Caco-2 (cell line): Measurements from ENCODE around the gene LMX1A. TPM values are rescaled to one million over a fixed set of nuclear protein-coding genes. Genes with fewer than 3 reads are reported as not detected.

Experiments used
- BruUV-seq: library from RNA; stranded (reverse); fragments of 400-500 nt; replicated peaks from 2 replicates; lab custom pipeline; 2021; lab: Mats Ljungman, UMichigan
- CTCF ChIA-PET: fragments of 300-600 bp; sonication (Branson Sonifier 250); formaldehyde crosslinking; loops from one replicate; lab custom pipeline; 2022; ENCODE audit warnings: antibody characterized with exemption; lab: Charles Lee
- POLR2A ChIA-PET: fragments of 300-600 bp; sonication (Branson Sonifier 250); formaldehyde crosslinking; loops from one replicate; lab custom pipeline; 2022; ENCODE audit warnings: antibody characterized with exemption; lab: Charles Lee
- DNase-seq, 2 experiments: peaks; one replicate each; pipeline versions ENCODE4 v3.0.0 to v3.0.0-alpha.2; 2020 to 2022
- H3K27me3 ChIP-seq: replicated peaks from 2 replicates; pipeline ENCODE4 v1.6.0; 2011; ENCODE audit warnings: low read length; ENCODE audit not compliant: control insufficient read depth, insufficient read depth
- H3K36me3 ChIP-seq: 2 replicates; pipeline ENCODE4 v1.5.1; 2011; ENCODE audit warnings: low read length; ENCODE audit not compliant: control insufficient read depth, insufficient read depth
- H3K4me1 ChIP-seq: fragments of 250-450 bp; sonication (Bioruptor Pico); 2 replicates; pipeline ENCODE4 v1.5.1; 2020; ENCODE audit warnings: mild to moderate bottlenecking
- H3K4me3 ChIP-seq: 2 replicates; pipeline ENCODE4 v1.5.1; 2011; ENCODE audit warnings: low read depth, mild to moderate bottlenecking, control low read depth, low read length
- H3K9me3 ChIP-seq: fragments of 250-450 bp; sonication (Bioruptor Pico); 2 replicates; pipeline ENCODE4 v1.5.1; 2020; ENCODE audit warnings: mild to moderate bottlenecking, moderate library complexity
- H3K27ac Mint-ChIP-seq: one replicate; pipeline ENCODE4 v1.8.0; 2022; ENCODE audit warnings: mixed read lengths; ENCODE audit not compliant: unreplicated experiment
- H3K27me3 Mint-ChIP-seq: one replicate; pipeline ENCODE4 v1.8.0; 2022; ENCODE audit warnings: mixed read lengths; ENCODE audit not compliant: insufficient read depth, unreplicated experiment
- H3K36me3 Mint-ChIP-seq: one replicate; pipeline ENCODE4 v1.8.0; 2022; ENCODE audit warnings: mild to moderate bottlenecking, mixed read lengths; ENCODE audit not compliant: insufficient read depth, unreplicated experiment
- H3K4me1 Mint-ChIP-seq: one replicate; pipeline ENCODE4 v1.8.0; 2022; ENCODE audit warnings: low read depth, mixed read lengths; ENCODE audit not compliant: unreplicated experiment
- H3K4me3 Mint-ChIP-seq: one replicate; pipeline ENCODE4 v1.8.0; 2022; ENCODE audit warnings: mild to moderate bottlenecking, moderate library complexity, mixed read lengths; ENCODE audit not compliant: unreplicated experiment
- H3K9me3 Mint-ChIP-seq: one replicate; pipeline ENCODE4 v1.8.0; 2022; ENCODE audit warnings: mixed read lengths; ENCODE audit not compliant: unreplicated experiment
- CTCF ChIP-seq, 2 experiments: fragments of 200-600 bp in 1 of 2; IDR thresholded peaks; 1 replicate in 1 of 2; 2 replicates in 1 of 2; pipeline versions ENCODE4 v1.5.1 to v1.8.0; 2011 to 2022; ENCODE audit warnings: antibody characterized with exemption in 1 of 2, control low read depth in 1 of 2, inconsistent platforms in 1 of 2, low read depth in 1 of 2, low read length in 1 of 2, mild to moderate bottlenecking in 1 of 2, moderate library complexity in 1 of 2; ENCODE audit not compliant: insufficient read depth in 1 of 2, severe bottlenecking in 1 of 2, unreplicated experiment in 1 of 2
- intact Hi-C: fragments of 100-400 bp; cut with micrococcal nuclease; formaldehyde crosslinking; loops from one replicate; pipeline ENCODE4 v1.10.0; 2022; ENCODE audit not compliant: unreplicated experiment
- total RNA-seq: library from RNA; stranded (reverse); gene quantifications from 2 replicates; pipeline ENCODE4 v1.2.3, GENCODE V29; 2022

The LMX1A gene
- total RNA-seq, 1 experiment from 2014 or later = not detected

GRCh38 chr1:165287781-165288180 is 68.7 kb downstream of the LMX1A start:
- Histone ChIP-seq H3K4me3 (no peak overlapping the region), H3K36me3 (no peaks in the 10 kb centered on the region), H3K27me3 (no peaks in the 10 kb centered on the region), H3K9me3 (0 out of 2 replicates have a peak, but pooled peaks cover 5% of the 10 kb centered on the region), H3K4me1 (no peaks in the 10 kb centered on the region)
- CTCF ChIA-PET = no interaction called here
- Mint-ChIP-seq H3K4me1 (peaks cover 7% of the 10 kb centered on the region), H3K9me3 (no peaks in the 10 kb centered on the region), H3K27me3 (peaks cover under 1% of the 10 kb centered on the region), H3K27ac (no peak overlapping the region), H3K36me3 (no peaks in the 10 kb centered on the region), H3K4me3 (no peak overlapping the region)
- no peak for DNase-seq
- POLR2A ChIA-PET = no interaction called here
- intact Hi-C loops = no loop called here
- TF ChIP-seq CTCF (IDR thresholded peaks at IDR 0.05; ENCODE audit: insufficient read depth in 1 of 2, low read depth in 1 of 2, low read length in 1 of 2, severe bottlenecking in 1 of 2, unreplicated experiment in 1 of 2) = no peak
- no TSS peak for BruUV-seq

- Mint-ChIP-seq H3K27ac (no peak overlapping the region), H3K4me1 (peaks cover 7% of the 10 kb centered on the region), H3K4me3 (no peak overlapping the region), H3K9me3 (no peaks in the 10 kb centered on the region), H3K27me3 (peaks cover 3% of the 10 kb centered on the region), H3K36me3 (no peaks in the 10 kb centered on the region)
- ChIA-PET POLR2A (no interaction called here), CTCF (no interaction called here)
- Histone ChIP-seq H3K4me1 (no peaks in the 10 kb centered on the region), H3K9me3 (0 out of 2 replicates have a peak, but pooled peaks cover 5% of the 10 kb centered on the region), H3K36me3 (no peaks in the 10 kb centered on the region), H3K27me3 (no peaks in the 10 kb centered on the region), H3K4me3 (no peak overlapping the region)
- intact Hi-C loops = no loop called here
- BruUV-seq = no TSS peak
- no peak for TF ChIP-seq CTCF (IDR thresholded peaks at IDR 0.05; ENCODE audit: insufficient read depth in 1 of 2, low read depth in 1 of 2, low read length in 1 of 2, severe bottlenecking in 1 of 2, unreplicated experiment in 1 of 2)
- peak in 1 of 2 experiments; percentile 44 for DNase-seq
These were observed 69.2 kb downstream of the LMX1A start for GRCh38 chr1:165287329-165287728.

GRCh38 chr1:165284454-165284853 is 72.1 kb downstream of the LMX1A start:
- H3K36me3 ChIP-seq = no peaks in the 10 kb centered on the region
- intact Hi-C loops = no loop called here
- no peaks in the 10 kb centered on the region; the same call in 1 of the 2 replicates for H3K27me3 ChIP-seq
- TF ChIP-seq CTCF (IDR thresholded peaks at IDR 0.05; ENCODE audit: insufficient read depth in 1 of 2, low read depth in 1 of 2, low read length in 1 of 2, severe bottlenecking in 1 of 2, unreplicated experiment in 1 of 2) = no peak
- no peak overlapping the region for H3K4me3 ChIP-seq
- Mint-ChIP-seq H3K27ac (no peak overlapping the region), H3K36me3 (no peaks in the 10 kb centered on the region), H3K9me3 (no peaks in the 10 kb centered on the region), H3K27me3 (peaks cover 3% of the 10 kb centered on the region), H3K4me3 (no peak overlapping the region), H3K4me1 (peaks cover 7% of the 10 kb centered on the region)
- no TSS peak for BruUV-seq
- ChIA-PET POLR2A (no interaction called here), CTCF (interaction anchor here (1.6 kb wide), 1 partner anchor 155 kb away, joined by 12 read pairs; no protein-coding TSS in a partner anchor)
- H3K9me3 ChIP-seq = no peaks in the 10 kb centered on the region
- no peaks in the 10 kb centered on the region for H3K4me1 ChIP-seq
- no peak for DNase-seq
